Measurements from ENCODE around the gene CABLES1.
"Not testable (repeated sequence)": the region's sequence is repeated elsewhere in the genome, so short reads cannot be mapped to it uniquely, and the experiment has no call there.

DNA sequence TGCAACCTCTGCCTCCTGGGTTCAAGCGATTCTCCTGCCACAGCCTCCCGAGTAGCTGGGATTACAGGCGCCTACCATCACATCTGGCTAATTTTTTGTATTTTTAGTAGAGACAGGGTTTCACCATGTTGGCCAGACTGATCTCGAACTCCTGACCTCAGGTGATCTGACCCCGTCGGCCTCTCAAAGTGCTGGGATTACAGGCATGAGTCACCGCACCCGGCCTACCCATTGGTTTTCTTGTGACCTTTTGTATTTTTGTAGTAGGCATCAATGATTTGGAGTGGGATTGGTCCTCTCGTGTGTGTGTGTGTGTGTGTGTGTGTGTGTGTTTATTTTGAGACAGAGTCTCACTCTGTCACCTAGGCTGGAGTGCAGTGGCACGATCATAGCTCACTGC, 42.2 kb upstream of the CABLES1 start:
- TF ChIP-seq, protein P1, sequence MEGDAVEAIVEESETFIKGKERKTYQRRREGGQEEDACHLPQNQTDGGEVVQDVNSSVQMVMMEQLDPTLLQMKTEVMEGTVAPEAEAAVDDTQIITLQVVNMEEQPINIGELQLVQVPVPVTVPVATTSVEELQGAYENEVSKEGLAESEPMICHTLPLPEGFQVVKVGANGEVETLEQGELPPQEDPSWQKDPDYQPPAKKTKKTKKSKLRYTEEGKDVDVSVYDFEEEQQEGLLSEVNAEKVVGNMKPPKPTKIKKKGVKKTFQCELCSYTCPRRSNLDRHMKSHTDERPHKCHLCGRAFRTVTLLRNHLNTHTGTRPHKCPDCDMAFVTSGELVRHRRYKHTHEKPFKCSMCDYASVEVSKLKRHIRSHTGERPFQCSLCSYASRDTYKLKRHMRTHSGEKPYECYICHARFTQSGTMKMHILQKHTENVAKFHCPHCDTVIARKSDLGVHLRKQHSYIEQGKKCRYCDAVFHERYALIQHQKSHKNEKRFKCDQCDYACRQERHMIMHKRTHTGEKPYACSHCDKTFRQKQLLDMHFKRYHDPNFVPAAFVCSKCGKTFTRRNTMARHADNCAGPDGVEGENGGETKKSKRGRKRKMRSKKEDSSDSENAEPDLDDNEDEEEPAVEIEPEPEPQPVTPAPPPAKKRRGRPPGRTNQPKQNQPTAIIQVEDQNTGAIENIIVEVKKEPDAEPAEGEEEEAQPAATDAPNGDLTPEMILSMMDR (IDR thresholded peaks at IDR 0.05): not testable (repeated sequence)
- not testable (repeated sequence) for TF ChIP-seq POLR2A (IDR thresholded peaks at IDR 0.05)

Data from adrenal gland (tissue), 5 donors.